ENCODE results near the gene ACVR1C. TPM values are rescaled to one million over a fixed set of nuclear protein-coding genes. Genes with fewer than 3 reads are reported as not detected.

Gene ACVR1C
- total RNA-seq, 1 experiment from 2014 or later: 1.2 TPM

DNA sequence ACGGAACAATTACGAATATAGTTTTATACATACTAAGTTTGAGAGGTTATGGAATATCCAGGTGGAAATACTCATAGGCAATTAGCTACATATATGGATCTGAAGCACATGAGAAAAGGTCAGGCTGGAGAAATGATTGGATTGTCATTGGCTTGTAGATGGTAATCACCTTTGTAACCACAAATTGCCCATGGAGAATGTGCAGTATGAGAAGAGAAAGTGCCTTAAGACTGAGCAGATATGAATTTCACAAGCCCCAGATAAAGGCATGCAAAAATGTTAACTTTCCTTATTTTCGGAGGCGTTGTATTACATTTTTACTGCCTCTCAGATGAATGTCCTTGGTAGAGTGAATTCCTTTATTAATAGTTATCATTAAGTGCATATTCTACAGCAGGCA lies 33.1 kb upstream of the ACVR1C start:
- POLR2A ChIA-PET: no interaction called here
- H3K4me3 Mint-ChIP-seq: no peak overlapping the region
- ATAC-seq (no peak), DNase-seq (ENCODE audit: low spot score) (no peak)
- TF ChIP-seq ZNF138 (CRISPR knock-in tag; conservative IDR thresholded peaks at IDR 0.05): no peak
- no peak for TF ChIP-seq FOXP1 (CRISPR knock-in tag; IDR thresholded peaks at IDR 0.05; ENCODE audit: borderline replicate concordance)
- CTCF ChIA-PET: no interaction called here
- H3K27me3 Mint-ChIP-seq (ENCODE audit: low read depth): peaks cover 52% of the 10 kb centered on the region
- no peaks in the 10 kb centered on the region for H3K36me3 Mint-ChIP-seq
- H3K4me1 Mint-ChIP-seq: peaks cover 11% of the 10 kb centered on the region
- H3K27ac Mint-ChIP-seq: no peak overlapping the region
- H3K9me3 Mint-ChIP-seq: no peaks in the 10 kb centered on the region

- H3K9me3 Mint-ChIP-seq: no peaks in the 10 kb centered on the region
- H3K27ac Mint-ChIP-seq: no peak overlapping the region
- no peak for DNase-seq (ENCODE audit: low spot score)
- POLR2A ChIA-PET: no interaction called here
- peaks cover 30% of the 10 kb centered on the region for H3K27me3 Mint-ChIP-seq (ENCODE audit: low read depth)
- CTCF ChIA-PET: interaction anchor here (0.9 to 1.0 kb wide), 2 partner anchors 29 to 61 kb away, joined by 6 to 7 read pairs; no protein-coding TSS in a partner anchor
- no peak overlapping the region for H3K4me3 Mint-ChIP-seq
- peaks cover 12% of the 10 kb centered on the region for H3K4me1 Mint-ChIP-seq
- no peak for ATAC-seq
- TF ChIP-seq ZNF416 (CRISPR knock-in tag; IDR thresholded peaks at IDR 0.05) (no peak), ZNF232 (CRISPR knock-in tag; IDR thresholded peaks at IDR 0.05) (no peak), ZBTB21 (CRISPR knock-in tag; IDR thresholded peaks at IDR 0.05; ENCODE audit: borderline replicate concordance) (no peak), ZNF423 (CRISPR knock-in tag; IDR thresholded peaks at IDR 0.05) (no peak), IRF2 (CRISPR knock-in tag; IDR thresholded peaks at IDR 0.05; ENCODE audit: borderline replicate concordance, low read depth) (no peak), TP53 (CRISPR knock-in tag; IDR thresholded peaks at IDR 0.05) (no peak), ZNF396 (CRISPR knock-in tag; IDR thresholded peaks at IDR 0.05; ENCODE audit: borderline replicate concordance) (no peak), NR2C2 (CRISPR knock-in tag; IDR thresholded peaks at IDR 0.05) (no peak), ZNF671 (CRISPR knock-in tag; IDR thresholded peaks at IDR 0.05) (no peak), AFF4 (CRISPR knock-in tag; IDR thresholded peaks at IDR 0.05; ENCODE audit: borderline replicate concordance) (no peak), SMAD4 (CRISPR knock-in tag; IDR thresholded peaks at IDR 0.05) (no peak), KAT7 (CRISPR knock-in tag; IDR thresholded peaks at IDR 0.05; ENCODE audit: borderline replicate concordance) (no peak), CBFB (CRISPR knock-in tag; IDR thresholded peaks at IDR 0.05; ENCODE audit: low read depth) (no peak), SMAD3 (CRISPR knock-in tag; IDR thresholded peaks at IDR 0.05; ENCODE audit: borderline replicate concordance) (no peak)
- TF ChIP-seq, protein P1, sequence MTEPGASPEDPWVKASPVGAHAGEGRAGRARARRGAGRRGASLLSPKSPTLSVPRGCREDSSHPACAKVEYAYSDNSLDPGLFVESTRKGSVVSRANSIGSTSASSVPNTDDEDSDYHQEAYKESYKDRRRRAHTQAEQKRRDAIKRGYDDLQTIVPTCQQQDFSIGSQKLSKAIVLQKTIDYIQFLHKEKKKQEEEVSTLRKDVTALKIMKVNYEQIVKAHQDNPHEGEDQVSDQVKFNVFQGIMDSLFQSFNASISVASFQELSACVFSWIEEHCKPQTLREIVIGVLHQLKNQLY (CRISPR knock-in tag; IDR thresholded peaks at IDR 0.05): no peak
- TF ChIP-seq, protein P2, sequence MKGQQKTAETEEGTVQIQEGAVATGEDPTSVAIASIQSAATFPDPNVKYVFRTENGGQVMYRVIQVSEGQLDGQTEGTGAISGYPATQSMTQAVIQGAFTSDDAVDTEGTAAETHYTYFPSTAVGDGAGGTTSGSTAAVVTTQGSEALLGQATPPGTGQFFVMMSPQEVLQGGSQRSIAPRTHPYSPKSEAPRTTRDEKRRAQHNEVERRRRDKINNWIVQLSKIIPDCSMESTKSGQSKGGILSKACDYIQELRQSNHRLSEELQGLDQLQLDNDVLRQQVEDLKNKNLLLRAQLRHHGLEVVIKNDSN (CRISPR knock-in tag; IDR thresholded peaks at IDR 0.05): no peak
- TF ChIP-seq, protein P3, sequence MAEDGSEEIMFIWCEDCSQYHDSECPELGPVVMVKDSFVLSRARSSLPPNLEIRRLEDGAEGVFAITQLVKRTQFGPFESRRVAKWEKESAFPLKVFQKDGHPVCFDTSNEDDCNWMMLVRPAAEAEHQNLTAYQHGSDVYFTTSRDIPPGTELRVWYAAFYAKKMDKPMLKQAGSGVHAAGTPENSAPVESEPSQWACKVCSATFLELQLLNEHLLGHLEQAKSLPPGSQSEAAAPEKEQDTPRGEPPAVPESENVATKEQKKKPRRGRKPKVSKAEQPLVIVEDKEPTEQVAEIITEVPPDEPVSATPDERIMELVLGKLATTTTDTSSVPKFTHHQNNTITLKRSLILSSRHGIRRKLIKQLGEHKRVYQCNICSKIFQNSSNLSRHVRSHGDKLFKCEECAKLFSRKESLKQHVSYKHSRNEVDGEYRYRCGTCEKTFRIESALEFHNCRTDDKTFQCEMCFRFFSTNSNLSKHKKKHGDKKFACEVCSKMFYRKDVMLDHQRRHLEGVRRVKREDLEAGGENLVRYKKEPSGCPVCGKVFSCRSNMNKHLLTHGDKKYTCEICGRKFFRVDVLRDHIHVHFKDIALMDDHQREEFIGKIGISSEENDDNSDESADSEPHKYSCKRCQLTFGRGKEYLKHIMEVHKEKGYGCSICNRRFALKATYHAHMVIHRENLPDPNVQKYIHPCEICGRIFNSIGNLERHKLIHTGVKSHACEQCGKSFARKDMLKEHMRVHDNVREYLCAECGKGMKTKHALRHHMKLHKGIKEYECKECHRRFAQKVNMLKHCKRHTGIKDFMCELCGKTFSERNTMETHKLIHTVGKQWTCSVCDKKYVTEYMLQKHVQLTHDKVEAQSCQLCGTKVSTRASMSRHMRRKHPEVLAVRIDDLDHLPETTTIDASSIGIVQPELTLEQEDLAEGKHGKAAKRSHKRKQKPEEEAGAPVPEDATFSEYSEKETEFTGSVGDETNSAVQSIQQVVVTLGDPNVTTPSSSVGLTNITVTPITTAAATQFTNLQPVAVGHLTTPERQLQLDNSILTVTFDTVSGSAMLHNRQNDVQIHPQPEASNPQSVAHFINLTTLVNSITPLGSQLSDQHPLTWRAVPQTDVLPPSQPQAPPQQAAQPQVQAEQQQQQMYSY (CRISPR knock-in tag; IDR thresholded peaks at IDR 0.05): no peak
- TF ChIP-seq, protein P4, sequence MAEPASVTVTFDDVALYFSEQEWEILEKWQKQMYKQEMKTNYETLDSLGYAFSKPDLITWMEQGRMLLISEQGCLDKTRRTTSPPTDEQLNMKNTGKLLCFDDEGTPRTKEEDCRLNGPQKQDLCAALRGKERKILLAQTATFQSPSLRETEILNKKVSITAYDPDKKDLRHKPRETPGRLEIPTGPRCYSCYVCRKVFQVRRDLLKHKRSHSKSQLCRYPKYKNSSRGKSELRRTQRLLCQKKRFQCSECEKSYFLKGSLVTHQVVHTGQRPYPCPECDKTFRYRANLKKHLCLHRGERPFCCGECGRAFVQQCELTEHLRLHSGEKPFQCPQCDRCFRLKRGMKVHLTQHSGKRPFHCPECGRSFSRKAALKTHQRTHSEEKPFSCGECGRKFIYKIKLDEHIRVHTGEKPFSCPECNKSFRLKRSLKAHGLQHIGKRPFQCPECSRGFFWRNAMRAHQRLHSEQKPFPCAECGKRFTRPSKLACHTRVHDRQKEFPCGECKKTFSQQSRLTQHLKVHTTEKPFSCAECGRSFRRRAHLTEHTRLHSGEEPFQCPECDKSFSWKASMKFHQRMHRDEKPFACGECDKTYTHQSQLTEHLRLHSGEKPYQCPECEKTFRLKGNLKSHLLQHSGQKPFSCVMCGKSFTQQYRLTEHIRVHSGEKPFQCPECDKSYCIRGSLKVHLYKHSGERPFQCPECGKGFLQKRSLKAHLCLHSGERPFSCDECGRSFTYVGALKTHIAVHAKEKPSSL (CRISPR knock-in tag; conservative IDR thresholded peaks at IDR 0.05): no peak
- no peaks in the 10 kb centered on the region for H3K36me3 Mint-ChIP-seq
These were observed 29.2 kb upstream of the ACVR1C start for GRCh38 chr2:157657858-157658257.
